H9 (cell line): Measurements from ENCODE around the gene SEC22A. TPM values are rescaled to one million over a fixed set of nuclear protein-coding genes. Genes with fewer than 3 reads are reported as not detected.

ENCODE experiments used
- DNase-seq: peaks from one replicate; pipeline ENCODE4 v3.0.0-alpha.2; 2017
- H2AFZ ChIP-seq: one replicate; pipeline ENCODE4 v1.6.1; 2013; ENCODE audit warnings: mild to moderate bottlenecking, low read length, control low read depth, moderate library complexity
- H2AK5ac ChIP-seq: 2 replicates; pipeline ENCODE4 v1.6.1; 2013; ENCODE audit warnings: low read length, control low read depth, mixed read lengths; ENCODE audit not compliant: insufficient read length
- H2BK120ac ChIP-seq: one replicate; pipeline ENCODE4 v1.6.1; 2013; ENCODE audit warnings: low read depth, mild to moderate bottlenecking, low read length, control low read depth, inconsistent platforms; ENCODE audit not compliant: poor library complexity, severe bottlenecking
- H2BK12ac ChIP-seq: 2 replicates; pipeline ENCODE4 v1.6.1; 2013; ENCODE audit warnings: low read length, control low read depth, mixed read lengths, low read depth; ENCODE audit not compliant: insufficient read length
- H2BK15ac ChIP-seq: 2 replicates; pipeline ENCODE4 v1.6.1; 2013; ENCODE audit warnings: low read depth, low read length, control low read depth
- H2BK20ac ChIP-seq: one replicate; pipeline ENCODE4 v1.6.1; 2013; ENCODE audit warnings: low read depth, mild to moderate bottlenecking, low read length, control low read depth, inconsistent platforms; ENCODE audit not compliant: poor library complexity, severe bottlenecking
- H2BK5ac ChIP-seq: 2 replicates; pipeline ENCODE4 v1.6.1; 2013; ENCODE audit warnings: low read length, control low read depth, mixed read lengths; ENCODE audit not compliant: insufficient read length
- H3K14ac ChIP-seq: 2 replicates; pipeline ENCODE4 v1.6.1; 2013; ENCODE audit warnings: low read length, control low read depth; ENCODE audit not compliant: insufficient read depth
- H3K18ac ChIP-seq: 2 replicates; pipeline ENCODE4 v1.6.1; 2013; ENCODE audit warnings: low read depth, mild to moderate bottlenecking, mixed read lengths, low read length, control low read depth; ENCODE audit not compliant: insufficient read length
- H3K23ac ChIP-seq: 2 replicates; pipeline ENCODE4 v1.6.1; 2013; ENCODE audit warnings: low read length, control low read depth, mixed read lengths, low read depth; ENCODE audit not compliant: insufficient read length
- H3K23me2 ChIP-seq: 2 replicates; pipeline ENCODE4 v1.6.1; 2013; ENCODE audit warnings: low read depth, mild to moderate bottlenecking, mixed read lengths, low read length, control low read depth; ENCODE audit not compliant: insufficient read length, poor library complexity, severe bottlenecking
- H3K27ac ChIP-seq: 2 replicates; pipeline ENCODE4 v1.5.1; 2013; ENCODE audit warnings: low read length, control low read depth, mixed read lengths, low read depth; ENCODE audit not compliant: insufficient read length
- H3K27me3 ChIP-seq: 2 replicates; pipeline ENCODE4 v1.6.1; 2013; ENCODE audit warnings: low read length, control low read depth, inconsistent platforms; ENCODE audit not compliant: insufficient read depth
- H3K4ac ChIP-seq: 2 replicates; pipeline ENCODE4 v1.6.1; 2013; ENCODE audit warnings: low read depth, mild to moderate bottlenecking, control low read depth, inconsistent platforms, low read length, moderate library complexity
- H3K4me1 ChIP-seq: 2 replicates; pipeline ENCODE4 v1.6.1; 2013; ENCODE audit warnings: low read length, control low read depth, inconsistent platforms; ENCODE audit not compliant: insufficient read depth
- H3K4me2 ChIP-seq: 2 replicates; pipeline ENCODE4 v1.6.1; 2013; ENCODE audit warnings: low read length, control low read depth, mixed read lengths; ENCODE audit not compliant: insufficient read length, insufficient read depth
- H3K56ac ChIP-seq: 2 replicates; pipeline ENCODE4 v1.6.1; 2013; ENCODE audit warnings: low read depth, mild to moderate bottlenecking, mixed read lengths, low read length, control low read depth; ENCODE audit not compliant: insufficient read length
- H3K79me1 ChIP-seq: 2 replicates; pipeline ENCODE4 v1.6.1; 2013; ENCODE audit warnings: low read depth, mild to moderate bottlenecking, moderate library complexity, low read length, control low read depth, inconsistent platforms; ENCODE audit not compliant: insufficient read depth, poor library complexity, severe bottlenecking
- H3K79me2 ChIP-seq: 2 replicates; pipeline ENCODE4 v1.6.1; 2013; ENCODE audit warnings: low read length, control low read depth, inconsistent platforms; ENCODE audit not compliant: insufficient read depth
- H3K9ac ChIP-seq: 2 replicates; pipeline ENCODE4 v1.6.1; 2013; ENCODE audit warnings: low read length, control low read depth, mixed read lengths; ENCODE audit not compliant: insufficient read length; ENCODE audit errors: extremely low read depth
- H3K9me3 ChIP-seq: one replicate; pipeline ENCODE4 v1.6.1; 2013; ENCODE audit warnings: low read depth, low read length, inconsistent platforms; ENCODE audit not compliant: control insufficient read depth
- H3T11ph ChIP-seq: one replicate; pipeline ENCODE4 v1.6.1; 2013; ENCODE audit warnings: mild to moderate bottlenecking, low read length, control low read depth, inconsistent platforms
- H4K20me1 ChIP-seq: one replicate; pipeline ENCODE4 v1.6.1; 2013; ENCODE audit not compliant: control insufficient read depth, insufficient read length, insufficient read depth
- H4K5ac ChIP-seq: 2 replicates; pipeline ENCODE4 v1.6.1; 2013; ENCODE audit warnings: low read depth, mild to moderate bottlenecking, mixed read lengths, low read length, control low read depth; ENCODE audit not compliant: insufficient read length
- H4K8ac ChIP-seq: replicated peaks from 2 replicates; pipeline ENCODE4 v1.6.1; 2013; ENCODE audit warnings: low read length, control low read depth, mixed read lengths, low read depth; ENCODE audit not compliant: insufficient read length
- H4K91ac ChIP-seq: 2 replicates; pipeline ENCODE4 v1.6.1; 2013; ENCODE audit warnings: low read depth, mild to moderate bottlenecking, moderate library complexity, mixed read lengths, low read length, control low read depth; ENCODE audit not compliant: insufficient read length
- H3K27ac Mint-ChIP-seq, 3 experiments: 2 replicates in 2 of 3; 3 replicates in 1 of 3; pipeline ENCODE4 v1.8.0; 2020 to 2021; ENCODE audit warnings: mixed read lengths in 3 of 3, mild to moderate bottlenecking in 1 of 3, moderate library complexity in 1 of 3
- H3K27me3 Mint-ChIP-seq: 2 replicates; pipeline ENCODE4 v1.8.0; 2021; ENCODE audit warnings: low read depth, mild to moderate bottlenecking, moderate library complexity, mixed read lengths
- H3K36me3 Mint-ChIP-seq, 3 experiments: 2 replicates in 2 of 3; 3 replicates in 1 of 3; pipeline ENCODE4 v1.8.0; 2020 to 2021; ENCODE audit warnings: low read depth in 3 of 3, mixed read lengths in 3 of 3; ENCODE audit not compliant: insufficient read depth in 1 of 3
- H3K4me1 Mint-ChIP-seq, 2 experiments: 2 replicates each; pipeline ENCODE4 v1.8.0; 2020; ENCODE audit warnings: mixed read lengths in 2 of 2
- H3K4me3 Mint-ChIP-seq, 2 experiments: 2 replicates in 1 of 2; 3 replicates in 1 of 2; pipeline ENCODE4 v1.8.0; 2020 to 2021; ENCODE audit warnings: mild to moderate bottlenecking in 2 of 2, mixed read lengths in 2 of 2, moderate library complexity in 1 of 2
- H3K9me3 Mint-ChIP-seq, 2 experiments: 2 replicates in 1 of 2; 3 replicates in 1 of 2; pipeline ENCODE4 v1.8.0; 2020; ENCODE audit warnings: mild to moderate bottlenecking in 2 of 2, mixed read lengths in 2 of 2, moderate library complexity in 1 of 2
- CTCF ChIP-seq: fragments of 200-600 bp; sonication (generic); conservative IDR thresholded peaks from 3 replicates; pipeline ENCODE4 v1.8.0; 2021; ENCODE audit warnings: antibody characterized with exemption, mild to moderate bottlenecking
- whole genome bisulfite sequencing: extraction: QIAGEN DNeasy Blood & Tissue Kit; methylation state at CpG from one replicate; pipeline ENCODE4 v1.1.7; 2013; ENCODE audit warnings: missing lambda C conversion rate, low lambda C conversion rate, mixed read lengths; ENCODE audit not compliant: insufficient read length; ENCODE audit errors: extremely low coverage; 5-methylcytosine and 5-hydroxymethylcytosine counted together
- total RNA-seq: library from RNA; stranded (reverse); gene quantifications from 2 replicates; pipeline ENCODE4 v1.2.1, GENCODE V29; 2021

Gene SEC22A
- total RNA-seq, 1 experiment from 2014 or later: 9.9 TPM

GRCh38 chr3:123302961-123303360 is 101.2 kb downstream of the SEC22A start:
- WGBS: no CpG with 5 or more reads among the region's 14 CpGs
- Histone ChIP-seq H2AFZ (no peak overlapping the region), H3K4ac (no peak overlapping the region), H3K14ac (no peak overlapping the region), H4K5ac (no peak overlapping the region), H4K8ac (no peak overlapping the region), H2BK120ac (no peak overlapping the region), H2BK5ac (no peak overlapping the region), H2BK20ac (no peak overlapping the region), H4K20me1 (peaks cover 2% of the 10 kb centered on the region), H2BK15ac (no peak overlapping the region), H3T11ph (no peak overlapping the region), H3K23ac (no peak overlapping the region), H3K4me1 (0 out of 2 replicates have a peak, but pooled peaks cover 2% of the 10 kb centered on the region), H2BK12ac (no peak overlapping the region), H3K9ac (no peak overlapping the region), H3K9me3 (no peaks in the 10 kb centered on the region), H3K56ac (no peak overlapping the region), H3K79me1 (no peaks in the 10 kb centered on the region), H3K18ac (no peak overlapping the region), H3K79me2 (no peaks in the 10 kb centered on the region), H3K23me2 (no peaks in the 10 kb centered on the region), H2AK5ac (no peak overlapping the region), H3K27me3 (no peaks in the 10 kb centered on the region), H4K91ac (no peak overlapping the region), H3K27ac (no peak overlapping the region), H3K4me2 (no peak overlapping the region)
- Mint-ChIP-seq H3K9me3 (no peaks in the 10 kb centered on the region; a peak in 1 of 5 replicates), H3K4me3 (no peak overlapping the region), H3K4me1 (peaks cover 0 to 3% of the 10 kb centered on the region in 2 experiments; a peak in 1 of 4 replicates), H3K27ac (peak overlapping the region in 1 of 3 experiments; percentile 62; a peak in 1 of 7 replicates), H3K27me3 (no peaks in the 10 kb centered on the region), H3K36me3 (peaks cover 14 to 24% (median 15%) of the 10 kb centered on the region in 3 experiments)
- DNase-seq: no peak
- no peak for TF ChIP-seq CTCF
